PC-3 (cell line): ENCODE results near the gene TNRC6C. TPM values are rescaled to one million over a fixed set of nuclear protein-coding genes. Genes with fewer than 3 reads are reported as not detected.

Experiments
- ATAC-seq: fragments of 200-7000 bp; cut with Tn5 transposase; 2 replicates; pipeline ENCODE4 v1.9.1; 2020; ENCODE audit warnings: mild to moderate bottlenecking, moderate library complexity
- BruUV-seq: library from RNA; stranded (reverse); fragments of 400-500 nt; replicated peaks from 2 replicates; lab custom pipeline; 2021; lab: Mats Ljungman, UMichigan
- CTCF ChIA-PET: fragments of 300-600 bp; sonication (Branson Sonifier 250); formaldehyde crosslinking; loops from one replicate; lab custom pipeline; 2022; ENCODE audit warnings: antibody characterized with exemption; lab: Charles Lee
- POLR2A ChIA-PET: fragments of 300-600 bp; sonication (Branson Sonifier 250); formaldehyde crosslinking; loops from one replicate; lab custom pipeline; 2022; ENCODE audit warnings: antibody characterized with exemption; ENCODE audit not compliant: unreplicated experiment; lab: Charles Lee
- DNase-seq: peaks from one replicate; pipeline ENCODE4 v3.0.0-alpha.2; 2015
- H2AFZ ChIP-seq: fragments of 300-600 bp; sonication (generic); 2 replicates; pipeline ENCODE4 v1.6.0; 2016; ENCODE audit warnings: antibody characterized with exemption, low read length
- H3F3A ChIP-seq: fragments of 300-600 bp; sonication (generic); one replicate; pipeline ENCODE4 v1.6.0; 2017; ENCODE audit warnings: antibody characterized with exemption, low read length, control low read depth, mild to moderate bottlenecking; ENCODE audit not compliant: unreplicated experiment
- H3K27ac ChIP-seq: fragments of 300-600 bp; sonication (generic); 2 replicates; pipeline ENCODE4 v1.5.1; 2016; ENCODE audit warnings: mild to moderate bottlenecking, low read length
- H3K27me3 ChIP-seq: fragments of 300-600 bp; sonication (generic); 2 replicates; pipeline ENCODE4 v1.6.1; 2016; ENCODE audit warnings: low read length, mixed read lengths
- H3K36me3 ChIP-seq: fragments of 300-600 bp; sonication (generic); 2 replicates; pipeline ENCODE4 v1.6.1; 2016; ENCODE audit warnings: low read depth, mixed run types, low read length, mixed read lengths
- H3K4me1 ChIP-seq: fragments of 300-600 bp; sonication (generic); 2 replicates; pipeline ENCODE4 v1.5.1; 2016; ENCODE audit warnings: low read length; ENCODE audit not compliant: insufficient read depth
- H3K4me2 ChIP-seq: fragments of 300-600 bp; sonication (generic); 2 replicates; pipeline ENCODE4 v1.6.0; 2016; ENCODE audit warnings: low read length
- H3K4me3 ChIP-seq: fragments of 300-600 bp; sonication (generic); 2 replicates; pipeline ENCODE4 v1.5.1; 2016; ENCODE audit warnings: mild to moderate bottlenecking, low read length, mixed read lengths
- H3K79me2 ChIP-seq: fragments of 300-600 bp; sonication (generic); 2 replicates; pipeline ENCODE4 v1.6.1; 2017; ENCODE audit warnings: low read length, mixed read lengths
- H3K9ac ChIP-seq: fragments of 300-600 bp; sonication (generic); 2 replicates; pipeline ENCODE4 v1.6.0; 2016; ENCODE audit warnings: mild to moderate bottlenecking, low read length
- H3K9me2 ChIP-seq: fragments of 300-600 bp; sonication (generic); replicated peaks from 2 replicates; pipeline ENCODE4 v1.6.1; 2016; ENCODE audit warnings: mixed run types, low read length, mixed read lengths
- H3K9me3 ChIP-seq: fragments of 300-600 bp; sonication (generic); 2 replicates; pipeline ENCODE4 v1.6.1; 2016; ENCODE audit warnings: low read length, mixed read lengths
- H4K20me1 ChIP-seq: fragments of 300-600 bp; sonication (generic); 2 replicates; pipeline ENCODE4 v1.6.1; 2016; ENCODE audit warnings: low read length, mixed read lengths
- CTCF ChIP-seq: fragments of 300-600 bp; sonication (generic); conservative IDR thresholded peaks from 2 replicates; pipeline ENCODE4 v1.5.1; 2017; ENCODE audit warnings: antibody characterized with exemption, low read depth, mild to moderate bottlenecking, low read length
- EZH2 ChIP-seq: fragments of 300-600 bp; sonication (generic); IDR thresholded peaks from one replicate; pipeline ENCODE4 v1.6.1; 2017; ENCODE audit warnings: antibody characterized with exemption, mild to moderate bottlenecking, low read length; ENCODE audit not compliant: unreplicated experiment
- EZH2phosphoT487 ChIP-seq: fragments of 300-600 bp; sonication (generic); IDR thresholded peaks from 2 replicates; pipeline ENCODE4 v1.6.1; 2018; ENCODE audit warnings: mild to moderate bottlenecking, antibody characterized with exemption, low read length, borderline replicate concordance
- intact Hi-C: fragments of 100-400 bp; cut with micrococcal nuclease; formaldehyde crosslinking; loops from 2 replicates; pipeline ENCODE4 v1.9.0; 2023
- total RNA-seq: library from RNA; depleted of rRNA; stranded (reverse); fragments of >200 nt; gene quantifications from 2 replicates; pipeline ENCODE4 v1.2.3, GENCODE V29; 2014

TNRC6C gene
- total RNA-seq, 1 experiment from 2014 or later, result 5.3 TPM

DNA sequence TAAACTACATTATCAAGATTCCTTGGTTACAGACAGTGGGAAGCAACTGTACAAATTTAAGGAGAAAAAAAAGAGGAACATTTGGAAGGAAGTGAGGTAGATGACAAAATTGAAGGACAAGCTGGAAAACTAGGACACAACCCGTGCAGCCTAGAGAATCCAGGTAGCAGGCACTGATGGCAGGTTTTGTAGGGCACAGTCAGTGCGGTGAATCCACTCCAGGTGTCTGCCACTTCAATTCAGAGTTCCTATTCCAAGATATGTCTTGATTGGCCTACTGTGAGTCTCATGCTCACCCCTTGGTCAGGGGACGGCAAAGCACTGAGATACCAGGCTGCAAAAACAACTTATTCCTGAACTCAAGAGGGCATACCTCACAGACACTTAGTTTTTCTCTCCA, 37.8 kb downstream of the TNRC6C start:
- Histone ChIP-seq H3F3A (no peaks in the 10 kb centered on the region), H2AFZ (no peak overlapping the region), H3K36me3 (no peaks in the 10 kb centered on the region), H3K4me2 (no peak overlapping the region), H3K27ac (no peak overlapping the region), H4K20me1 (no peaks in the 10 kb centered on the region), H3K9me3 (no peaks in the 10 kb centered on the region), H3K79me2 (no peaks in the 10 kb centered on the region), H3K27me3 (peaks cover 33% of the 10 kb centered on the region), H3K4me1 (no peaks in the 10 kb centered on the region), H3K4me3 (no peak overlapping the region), H3K9me2 (no peaks in the 10 kb centered on the region), H3K9ac (no peak overlapping the region)
- intact Hi-C loops, result no loop called here
- TF ChIP-seq CTCF (no peak), EZH2 (no peak), EZH2phosphoT487 (no peak)
- POLR2A ChIA-PET, result no interaction called here
- CTCF ChIA-PET, result no interaction called here
- BruUV-seq, result no TSS peak
- no peak for DNase-seq
- ATAC-seq, result no peak

- no peak for DNase-seq
- Histone ChIP-seq H3K4me3 (no peak overlapping the region), H3K27ac (no peak overlapping the region), H3K4me1 (no peaks in the 10 kb centered on the region), H3K4me2 (no peak overlapping the region), H2AFZ (no peak overlapping the region), H3K9me3 (no peaks in the 10 kb centered on the region), H3F3A (no peaks in the 10 kb centered on the region), H3K79me2 (no peaks in the 10 kb centered on the region), H3K9ac (no peak overlapping the region), H3K27me3 (peaks cover 39% of the 10 kb centered on the region), H4K20me1 (no peaks in the 10 kb centered on the region), H3K9me2 (no peaks in the 10 kb centered on the region), H3K36me3 (no peaks in the 10 kb centered on the region)
- ChIA-PET POLR2A (no interaction called here), CTCF (no interaction called here)
- intact Hi-C loops, result no loop called here
- ATAC-seq, result no peak
- no TSS peak for BruUV-seq
- no peak for TF ChIP-seq EZH2
- no peak for TF ChIP-seq CTCF
- no peak for TF ChIP-seq EZH2phosphoT487
These were observed 41.1 kb downstream of the TNRC6C start for GRCh38 chr17:77999413-78000173.

DNA sequence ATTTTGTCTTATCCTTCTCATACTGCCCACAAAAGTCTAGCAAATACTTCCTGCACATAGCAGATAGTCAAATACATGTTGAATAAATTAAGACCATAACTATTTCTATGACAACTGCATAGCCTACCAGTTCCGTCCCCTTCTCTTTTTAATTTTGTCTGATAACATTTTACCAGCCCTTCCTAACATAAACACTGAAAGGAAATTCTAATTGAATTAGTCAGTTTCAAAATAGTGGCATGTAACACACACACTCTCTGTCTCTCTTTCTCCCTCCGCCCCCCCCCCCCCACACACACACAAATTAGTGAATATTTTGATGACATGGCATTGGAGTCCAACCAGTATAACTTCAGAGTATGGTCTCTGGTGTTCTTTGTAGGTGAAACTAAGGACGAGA, 41.8 kb downstream of the TNRC6C start:
- Histone ChIP-seq H3K27me3 (peaks cover 34% of the 10 kb centered on the region), H3K27ac (no peak overlapping the region), H3K9ac (no peak overlapping the region), H3K36me3 (no peaks in the 10 kb centered on the region), H3F3A (no peaks in the 10 kb centered on the region), H3K4me2 (no peak overlapping the region), H4K20me1 (no peaks in the 10 kb centered on the region), H3K9me2 (no peaks in the 10 kb centered on the region), H3K4me1 (no peaks in the 10 kb centered on the region), H3K79me2 (no peaks in the 10 kb centered on the region), H2AFZ (no peak overlapping the region), H3K4me3 (no peak overlapping the region), H3K9me3 (no peaks in the 10 kb centered on the region)
- no peak for TF ChIP-seq EZH2
- TF ChIP-seq CTCF, result no peak
- TF ChIP-seq EZH2phosphoT487, result no peak
- no TSS peak for BruUV-seq
- DNase-seq (no peak), ATAC-seq (no peak)
- ChIA-PET CTCF (no interaction called here), POLR2A (no interaction called here)
- intact Hi-C loops, result no loop called here
